SK-N-SH treated with all-trans-retinoic acid at 6 μM for 48 hours (cell line): ENCODE results near the gene SLC16A12.

Source experiments
- ATAC-seq: fragments of 200-7000 bp; cut with Tn5 transposase; 3 replicates; pipeline ENCODE4 v1.9.1; 2020; ENCODE audit warnings: mild to moderate bottlenecking, moderate library complexity
- ARNTL ChIP-seq: fragments of 450-650 bp; formaldehyde crosslinking; IDR thresholded peaks from 2 replicates; pipeline ENCODE4 v1.5.0; 2020; ENCODE audit warnings: low read depth, mild to moderate bottlenecking, moderate library complexity, borderline replicate concordance
- BACH2 ChIP-seq: fragments of 250-450 bp; sonication (Bioruptor Pico); IDR thresholded peaks from 2 replicates; pipeline ENCODE4 v1.9.0; 2021; ENCODE audit warnings: mild to moderate bottlenecking, borderline replicate concordance
- CSDC2 ChIP-seq: fragments of 250-450 bp; sonication (Bioruptor Pico); IDR thresholded peaks from 2 replicates; pipeline ENCODE4 v1.5.0; 2020; ENCODE audit warnings: mild to moderate bottlenecking, moderate library complexity
- ESRRG ChIP-seq: fragments of 250-450 bp; sonication (Bioruptor Pico); IDR thresholded peaks from 2 replicates; pipeline ENCODE4 v1.6.1; 2021; ENCODE audit warnings: mild to moderate bottlenecking
- GLIS3 ChIP-seq: fragments of 250-450 bp; sonication (Bioruptor Pico); IDR thresholded peaks from 2 replicates; pipeline ENCODE4 v1.5.0; 2020; ENCODE audit warnings: mild to moderate bottlenecking, moderate library complexity
- ISL1 ChIP-seq: fragments of 250-450 bp; sonication (Bioruptor Pico); IDR thresholded peaks from 2 replicates; pipeline ENCODE4 v2.1.2; 2022; ENCODE audit warnings: mild to moderate bottlenecking, moderate library complexity
- OSR1 ChIP-seq: fragments of 250-450 bp; sonication (Bioruptor Pico); IDR thresholded peaks from 2 replicates; pipeline ENCODE4 v1.8.0; 2022; ENCODE audit warnings: moderate library complexity, mild to moderate bottlenecking, inconsistent platforms
- RARB ChIP-seq: fragments of 250-450 bp; sonication (Bioruptor Pico); IDR thresholded peaks from 2 replicates; pipeline ENCODE4 v1.8.0; 2021; ENCODE audit warnings: mild to moderate bottlenecking, moderate library complexity
- SNAI2 ChIP-seq: fragments of 250-450 bp; sonication (Bioruptor Pico); IDR thresholded peaks from 2 replicates; pipeline ENCODE4 v1.5.0; 2020; ENCODE audit warnings: mild to moderate bottlenecking, moderate library complexity
- TCF4 ChIP-seq: fragments of 250-450 bp; sonication (Bioruptor Pico); IDR thresholded peaks from 2 replicates; pipeline ENCODE4 v1.8.0; 2021; ENCODE audit warnings: mild to moderate bottlenecking, moderate library complexity, borderline replicate concordance
- TOX ChIP-seq: fragments of 250-450 bp; sonication (Bioruptor Pico); IDR thresholded peaks from 2 replicates; pipeline ENCODE4 v1.8.0; 2021; ENCODE audit warnings: mild to moderate bottlenecking, moderate library complexity, borderline replicate concordance
- ZC3H10 ChIP-seq: fragments of 250-450 bp; sonication (Bioruptor Pico); IDR thresholded peaks from 2 replicates; pipeline ENCODE4 v1.5.1; 2021; ENCODE audit warnings: mild to moderate bottlenecking, moderate library complexity
- ZFP3 ChIP-seq: fragments of 250-450 bp; sonication (Bioruptor Pico); IDR thresholded peaks from 2 replicates; pipeline ENCODE4 v1.5.0; 2020; ENCODE audit warnings: mild to moderate bottlenecking, moderate library complexity
- ZFP30 ChIP-seq: fragments of 450-650 bp; formaldehyde crosslinking; IDR thresholded peaks from 2 replicates; pipeline ENCODE4 v1.5.0; 2022; ENCODE audit warnings: mild to moderate bottlenecking, moderate library complexity
- ZNF70 ChIP-seq: fragments of 450-650 bp; formaldehyde crosslinking; IDR thresholded peaks from 2 replicates; pipeline ENCODE4 v1.5.0; 2020; ENCODE audit warnings: mild to moderate bottlenecking, moderate library complexity
- ZNF8 ChIP-seq: fragments of 450-650 bp; formaldehyde crosslinking; IDR thresholded peaks from 2 replicates; pipeline ENCODE4 v1.5.0; 2020; ENCODE audit warnings: mild to moderate bottlenecking, moderate library complexity
- TF ChIP-seq, protein P1 (sequence below): fragments of 250-450 bp; sonication (Bioruptor Pico); IDR thresholded peaks from 2 replicates; pipeline ENCODE4 v1.8.0; 2020; ENCODE audit warnings: mild to moderate bottlenecking, moderate library complexity, borderline replicate concordance
- TF ChIP-seq, protein P2 (sequence below): fragments of 250-450 bp; sonication (Bioruptor Pico); IDR thresholded peaks from 2 replicates; pipeline ENCODE4 v1.5.0; 2020; ENCODE audit warnings: mild to moderate bottlenecking, moderate library complexity
- TF ChIP-seq, protein P3 (sequence below): fragments of 250-450 bp; sonication (Bioruptor Pico); IDR thresholded peaks from 2 replicates; pipeline ENCODE4 v1.5.1; 2021; ENCODE audit warnings: mild to moderate bottlenecking, moderate library complexity
- TF ChIP-seq, protein P4 (sequence below): fragments of 250-450 bp; sonication (Bioruptor Pico); IDR thresholded peaks from 2 replicates; pipeline ENCODE4 v1.5.1; 2020; ENCODE audit warnings: low read depth, mild to moderate bottlenecking, moderate library complexity
- TF ChIP-seq, protein P5 (sequence below): fragments of 250-450 bp; sonication (Bioruptor Pico); IDR thresholded peaks from 2 replicates; pipeline ENCODE4 v1.8.0; 2021; ENCODE audit warnings: low read depth, mild to moderate bottlenecking, moderate library complexity, borderline replicate concordance

Gene SLC16A12

DNA sequence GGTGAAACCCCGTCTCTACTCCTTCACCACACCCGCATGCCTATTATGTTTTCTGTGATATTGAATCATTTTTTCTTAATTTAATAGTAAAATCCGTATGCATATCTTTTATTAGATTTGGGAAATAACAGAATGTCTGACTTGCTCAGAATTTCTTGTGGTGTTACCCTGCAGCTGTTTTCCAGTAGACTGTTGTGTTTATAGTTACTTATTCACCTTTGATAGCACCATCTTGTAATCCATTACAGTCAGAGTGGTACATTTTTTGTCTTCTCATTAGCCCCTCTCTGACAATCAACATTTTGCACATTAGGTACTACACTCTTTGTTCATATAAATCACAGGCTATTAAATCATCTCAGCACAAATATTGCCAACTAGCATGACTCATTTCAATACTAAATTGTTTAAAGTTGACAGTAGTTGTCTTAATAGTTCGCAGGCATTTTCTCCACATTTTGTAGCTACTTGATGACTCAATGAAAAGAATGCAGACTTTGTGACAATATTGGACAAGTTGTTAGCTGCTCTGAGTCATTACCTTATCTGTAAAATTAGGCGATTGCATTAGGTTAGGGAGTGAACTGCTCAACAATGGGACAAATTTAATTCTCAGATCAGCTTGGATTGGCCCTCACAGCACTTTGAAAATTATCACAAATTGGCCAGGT, 17.8 kb upstream of the SLC16A12 start (continued):
- TF ChIP-seq, protein P1, sequence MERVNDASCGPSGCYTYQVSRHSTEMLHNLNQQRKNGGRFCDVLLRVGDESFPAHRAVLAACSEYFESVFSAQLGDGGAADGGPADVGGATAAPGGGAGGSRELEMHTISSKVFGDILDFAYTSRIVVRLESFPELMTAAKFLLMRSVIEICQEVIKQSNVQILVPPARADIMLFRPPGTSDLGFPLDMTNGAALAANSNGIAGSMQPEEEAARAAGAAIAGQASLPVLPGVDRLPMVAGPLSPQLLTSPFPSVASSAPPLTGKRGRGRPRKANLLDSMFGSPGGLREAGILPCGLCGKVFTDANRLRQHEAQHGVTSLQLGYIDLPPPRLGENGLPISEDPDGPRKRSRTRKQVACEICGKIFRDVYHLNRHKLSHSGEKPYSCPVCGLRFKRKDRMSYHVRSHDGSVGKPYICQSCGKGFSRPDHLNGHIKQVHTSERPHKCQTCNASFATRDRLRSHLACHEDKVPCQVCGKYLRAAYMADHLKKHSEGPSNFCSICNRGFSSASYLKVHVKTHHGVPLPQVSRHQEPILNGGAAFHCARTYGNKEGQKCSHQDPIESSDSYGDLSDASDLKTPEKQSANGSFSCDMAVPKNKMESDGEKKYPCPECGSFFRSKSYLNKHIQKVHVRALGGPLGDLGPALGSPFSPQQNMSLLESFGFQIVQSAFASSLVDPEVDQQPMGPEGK (CRISPR knock-in tag): peak; percentile 40; the same call in 1 of the 2 replicates
- TF ChIP-seq ZNF70 (CRISPR knock-in tag) (no peak), ZNF8 (CRISPR knock-in tag) (no peak)

DNA sequence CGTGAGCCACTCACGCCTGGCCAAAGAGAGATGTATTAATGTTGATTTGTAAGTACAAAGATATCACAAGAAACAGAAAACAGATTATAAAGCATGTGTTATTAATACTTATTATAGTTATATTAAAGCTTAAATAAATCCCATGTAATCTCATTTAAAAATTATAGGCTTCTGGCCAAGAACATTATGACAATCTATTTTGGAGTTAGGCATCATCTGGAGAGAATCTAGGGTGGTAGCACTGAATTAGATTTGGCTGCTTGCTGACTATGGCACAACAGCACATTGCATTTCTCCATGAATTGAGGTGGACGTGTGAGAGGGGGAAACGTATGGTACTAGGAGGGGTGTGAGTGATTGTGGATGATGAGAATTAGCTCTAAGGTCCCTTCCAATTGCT, 16.8 kb upstream of the SLC16A12 start:
- ATAC-seq: peak; percentile 78
- TF ChIP-seq GLIS3 (no peak), ZFP30 (CRISPR knock-in tag) (no peak), ZNF8 (CRISPR knock-in tag) (no peak), TCF4 (CRISPR knock-in tag) (peak; percentile 95), ARNTL (CRISPR knock-in tag) (no peak), ZFP3 (CRISPR knock-in tag) (no peak), RARB (CRISPR knock-in tag) (no peak), CSDC2 (CRISPR knock-in tag) (no peak), TOX (CRISPR knock-in tag) (no peak), ESRRG (CRISPR knock-in tag) (no peak), OSR1 (CRISPR knock-in tag) (no peak), SNAI2 (0 out of 2 replicates have a peak, but pooled peaks have one; percentile 27), BACH2 (CRISPR knock-in tag) (no peak), ZC3H10 (CRISPR knock-in tag) (peak; percentile 74), ISL1 (CRISPR knock-in tag) (peak; percentile 92)
- TF ChIP-seq, protein P1 (CRISPR knock-in tag): no peak; the same call in 1 of the 2 replicates
- TF ChIP-seq, protein P2, sequence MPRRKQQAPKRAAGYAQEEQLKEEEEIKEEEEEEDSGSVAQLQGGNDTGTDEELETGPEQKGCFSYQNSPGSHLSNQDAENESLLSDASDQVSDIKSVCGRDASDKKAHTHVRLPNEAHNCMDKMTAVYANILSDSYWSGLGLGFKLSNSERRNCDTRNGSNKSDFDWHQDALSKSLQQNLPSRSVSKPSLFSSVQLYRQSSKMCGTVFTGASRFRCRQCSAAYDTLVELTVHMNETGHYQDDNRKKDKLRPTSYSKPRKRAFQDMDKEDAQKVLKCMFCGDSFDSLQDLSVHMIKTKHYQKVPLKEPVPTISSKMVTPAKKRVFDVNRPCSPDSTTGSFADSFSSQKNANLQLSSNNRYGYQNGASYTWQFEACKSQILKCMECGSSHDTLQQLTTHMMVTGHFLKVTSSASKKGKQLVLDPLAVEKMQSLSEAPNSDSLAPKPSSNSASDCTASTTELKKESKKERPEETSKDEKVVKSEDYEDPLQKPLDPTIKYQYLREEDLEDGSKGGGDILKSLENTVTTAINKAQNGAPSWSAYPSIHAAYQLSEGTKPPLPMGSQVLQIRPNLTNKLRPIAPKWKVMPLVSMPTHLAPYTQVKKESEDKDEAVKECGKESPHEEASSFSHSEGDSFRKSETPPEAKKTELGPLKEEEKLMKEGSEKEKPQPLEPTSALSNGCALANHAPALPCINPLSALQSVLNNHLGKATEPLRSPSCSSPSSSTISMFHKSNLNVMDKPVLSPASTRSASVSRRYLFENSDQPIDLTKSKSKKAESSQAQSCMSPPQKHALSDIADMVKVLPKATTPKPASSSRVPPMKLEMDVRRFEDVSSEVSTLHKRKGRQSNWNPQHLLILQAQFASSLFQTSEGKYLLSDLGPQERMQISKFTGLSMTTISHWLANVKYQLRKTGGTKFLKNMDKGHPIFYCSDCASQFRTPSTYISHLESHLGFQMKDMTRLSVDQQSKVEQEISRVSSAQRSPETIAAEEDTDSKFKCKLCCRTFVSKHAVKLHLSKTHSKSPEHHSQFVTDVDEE (CRISPR knock-in tag): peak; percentile 30; the same call in 1 of the 2 replicates
- TF ChIP-seq, protein P3, sequence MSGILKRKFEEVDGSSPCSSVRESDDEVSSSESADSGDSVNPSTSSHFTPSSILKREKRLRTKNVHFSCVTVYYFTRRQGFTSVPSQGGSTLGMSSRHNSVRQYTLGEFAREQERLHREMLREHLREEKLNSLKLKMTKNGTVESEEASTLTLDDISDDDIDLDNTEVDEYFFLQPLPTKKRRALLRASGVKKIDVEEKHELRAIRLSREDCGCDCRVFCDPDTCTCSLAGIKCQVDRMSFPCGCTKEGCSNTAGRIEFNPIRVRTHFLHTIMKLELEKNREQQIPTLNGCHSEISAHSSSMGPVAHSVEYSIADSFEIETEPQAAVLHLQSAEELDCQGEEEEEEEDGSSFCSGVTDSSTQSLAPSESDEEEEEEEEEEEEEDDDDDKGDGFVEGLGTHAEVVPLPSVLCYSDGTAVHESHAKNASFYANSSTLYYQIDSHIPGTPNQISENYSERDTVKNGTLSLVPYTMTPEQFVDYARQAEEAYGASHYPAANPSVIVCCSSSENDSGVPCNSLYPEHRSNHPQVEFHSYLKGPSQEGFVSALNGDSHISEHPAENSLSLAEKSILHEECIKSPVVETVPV (CRISPR knock-in tag): peak; percentile 29; the same call in 1 of the 2 replicates
- TF ChIP-seq, protein P4, sequence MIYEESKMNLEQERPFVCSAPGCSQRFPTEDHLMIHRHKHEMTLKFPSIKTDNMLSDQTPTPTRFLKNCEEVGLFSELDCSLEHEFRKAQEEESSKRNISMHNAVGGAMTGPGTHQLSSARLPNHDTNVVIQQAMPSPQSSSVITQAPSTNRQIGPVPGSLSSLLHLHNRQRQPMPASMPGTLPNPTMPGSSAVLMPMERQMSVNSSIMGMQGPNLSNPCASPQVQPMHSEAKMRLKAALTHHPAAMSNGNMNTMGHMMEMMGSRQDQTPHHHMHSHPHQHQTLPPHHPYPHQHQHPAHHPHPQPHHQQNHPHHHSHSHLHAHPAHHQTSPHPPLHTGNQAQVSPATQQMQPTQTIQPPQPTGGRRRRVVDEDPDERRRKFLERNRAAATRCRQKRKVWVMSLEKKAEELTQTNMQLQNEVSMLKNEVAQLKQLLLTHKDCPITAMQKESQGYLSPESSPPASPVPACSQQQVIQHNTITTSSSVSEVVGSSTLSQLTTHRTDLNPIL: 0 out of 2 replicates have a peak, but pooled peaks have one; percentile 29
- TF ChIP-seq, protein P5, sequence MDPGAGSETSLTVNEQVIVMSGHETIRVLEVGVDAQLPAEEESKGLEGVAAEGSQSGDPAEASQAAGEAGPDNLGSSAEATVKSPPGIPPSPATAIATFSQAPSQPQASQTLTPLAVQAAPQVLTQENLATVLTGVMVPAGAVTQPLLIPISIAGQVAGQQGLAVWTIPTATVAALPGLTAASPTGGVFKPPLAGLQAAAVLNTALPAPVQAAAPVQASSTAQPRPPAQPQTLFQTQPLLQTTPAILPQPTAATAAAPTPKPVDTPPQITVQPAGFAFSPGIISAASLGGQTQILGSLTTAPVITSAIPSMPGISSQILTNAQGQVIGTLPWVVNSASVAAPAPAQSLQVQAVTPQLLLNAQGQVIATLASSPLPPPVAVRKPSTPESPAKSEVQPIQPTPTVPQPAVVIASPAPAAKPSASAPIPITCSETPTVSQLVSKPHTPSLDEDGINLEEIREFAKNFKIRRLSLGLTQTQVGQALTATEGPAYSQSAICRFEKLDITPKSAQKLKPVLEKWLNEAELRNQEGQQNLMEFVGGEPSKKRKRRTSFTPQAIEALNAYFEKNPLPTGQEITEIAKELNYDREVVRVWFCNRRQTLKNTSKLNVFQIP (CRISPR knock-in tag): no peak
